NCI-H2029 (cell line): ENCODE results near the gene OR5K2.
A peak's percentile ranks its signal among the peaks of the same experiment; 100 is the strongest.

ENCODE experiments used
- DNase-seq: peaks from one replicate; lab custom pipeline; 2025; lab: John Stamatoyannopoulos, UW

Gene OR5K2

GRCh38 chr3:98522544-98523281 is 25.2 kb downstream of the OR5K2 start, which contains the start of gene CLDND1:
Gene CLDND1, minus strand, starts transcription at chr3:98522902. Its CDS starts 1,478 bp downstream, at chr3:98521424.
- DNase-seq, result peak; percentile 91

DNA sequence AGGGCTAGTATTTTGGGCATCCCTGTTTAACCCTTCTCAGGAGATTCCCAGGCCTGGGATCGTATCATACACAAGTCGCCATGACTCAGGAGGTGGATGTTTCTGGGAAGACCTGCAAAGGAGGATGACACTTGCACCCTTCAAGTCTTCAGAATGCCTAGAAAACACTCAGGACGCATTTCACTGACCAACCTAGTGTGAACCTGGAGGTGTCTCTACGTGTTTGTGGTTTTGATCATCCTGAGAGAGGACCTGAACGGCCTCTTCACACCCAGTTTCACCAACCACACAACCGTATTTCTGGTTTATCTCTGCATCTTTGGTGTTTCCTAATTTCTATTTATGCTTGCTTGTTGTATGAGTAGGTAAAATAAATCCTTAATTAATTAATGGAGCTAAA is 28.0 kb downstream of the OR5K2 start:
- no peak for DNase-seq

DNA sequence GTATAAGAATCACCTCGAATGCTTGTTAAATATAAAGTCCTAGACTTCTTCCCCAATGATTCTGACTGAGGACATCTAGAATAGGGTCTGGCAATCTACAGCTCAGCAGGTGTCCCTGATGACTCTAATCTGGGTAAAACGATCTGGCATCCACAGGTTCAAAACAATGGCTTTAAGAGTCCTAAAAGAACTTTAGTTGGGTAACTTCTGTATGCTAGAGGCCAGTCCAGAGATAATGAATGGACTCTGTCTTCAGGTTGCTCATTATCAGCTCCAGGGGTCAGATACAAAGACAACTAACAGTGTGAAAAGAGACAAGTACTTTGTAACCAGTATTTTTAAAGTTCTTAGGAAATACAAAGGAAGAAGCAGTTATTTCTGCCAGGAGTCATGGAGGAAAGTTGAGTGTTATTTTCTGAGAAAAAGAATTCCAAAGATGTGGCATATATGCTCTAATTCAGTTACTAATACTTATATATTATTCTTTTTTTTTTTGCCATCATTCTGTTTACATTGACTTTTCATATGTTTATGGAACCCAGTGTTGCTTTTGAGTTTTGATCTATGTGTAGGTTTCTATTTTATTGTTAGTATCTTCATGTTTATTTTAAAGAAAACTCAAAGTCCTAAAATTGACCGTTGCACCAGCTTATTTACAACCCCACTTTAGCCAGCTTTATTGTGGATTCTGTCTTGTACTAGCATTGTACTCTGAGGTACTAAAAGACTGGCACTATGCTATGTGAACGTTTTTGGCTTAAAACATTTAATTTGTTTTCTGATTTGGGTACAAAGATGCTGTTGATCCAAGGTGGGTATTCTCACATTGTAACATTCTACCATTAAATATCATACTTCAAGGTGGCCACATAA is 31.2 kb downstream of the OR5K2 start:
- no peak for DNase-seq

DNA sequence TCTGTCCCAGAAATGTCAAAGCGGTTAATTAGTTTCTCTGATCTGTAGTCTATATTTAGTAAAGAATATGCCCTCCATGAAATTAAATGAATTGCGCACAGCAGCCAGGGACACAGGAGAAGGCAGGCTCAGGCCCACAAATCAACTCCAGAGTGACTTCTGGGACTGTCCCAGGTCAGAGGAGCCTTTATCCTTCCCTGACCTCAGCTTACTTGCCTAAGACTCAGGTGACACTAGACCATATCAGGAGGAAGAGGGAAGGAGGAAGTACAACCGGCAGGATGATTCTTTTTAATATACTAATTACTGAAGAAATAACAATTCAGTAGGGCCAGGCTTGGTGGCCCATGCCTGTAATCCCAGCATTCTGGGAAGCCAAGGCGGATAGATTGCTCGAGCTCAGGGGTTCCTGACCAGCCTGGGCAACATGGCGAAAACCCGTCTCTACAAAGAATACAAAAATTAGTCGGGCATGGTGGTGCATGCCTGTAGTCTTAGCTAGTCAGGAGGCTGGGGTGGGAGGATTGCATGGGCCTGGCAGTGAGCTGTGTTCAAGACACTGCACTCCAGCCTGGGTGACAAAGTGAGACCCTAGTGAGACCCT is 32.5 kb downstream of the OR5K2 start:
- DNase-seq, result no peak

- no peak for DNase-seq
Measured at GRCh38 chr3:98530676-98531075, 33.2 kb downstream of the OR5K2 start.

GRCh38 chr3:98531622-98532274 is 34.3 kb downstream of the OR5K2 start, which contains the start of gene GPR15:
Gene GPR15, plus strand, starts transcription at chr3:98531978. Its CDS starts 56 bp downstream, at chr3:98532034.
- no peak for DNase-seq

DNA sequence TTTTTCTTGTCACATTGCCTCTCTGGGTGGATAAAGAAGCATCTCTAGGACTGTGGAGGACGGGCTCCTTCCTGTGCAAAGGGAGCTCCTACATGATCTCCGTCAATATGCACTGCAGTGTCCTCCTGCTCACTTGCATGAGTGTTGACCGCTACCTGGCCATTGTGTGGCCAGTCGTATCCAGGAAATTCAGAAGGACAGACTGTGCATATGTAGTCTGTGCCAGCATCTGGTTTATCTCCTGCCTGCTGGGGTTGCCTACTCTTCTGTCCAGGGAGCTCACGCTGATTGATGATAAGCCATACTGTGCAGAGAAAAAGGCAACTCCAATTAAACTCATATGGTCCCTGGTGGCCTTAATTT is 34.8 kb downstream of the OR5K2 start:
- no peak for DNase-seq

DNA sequence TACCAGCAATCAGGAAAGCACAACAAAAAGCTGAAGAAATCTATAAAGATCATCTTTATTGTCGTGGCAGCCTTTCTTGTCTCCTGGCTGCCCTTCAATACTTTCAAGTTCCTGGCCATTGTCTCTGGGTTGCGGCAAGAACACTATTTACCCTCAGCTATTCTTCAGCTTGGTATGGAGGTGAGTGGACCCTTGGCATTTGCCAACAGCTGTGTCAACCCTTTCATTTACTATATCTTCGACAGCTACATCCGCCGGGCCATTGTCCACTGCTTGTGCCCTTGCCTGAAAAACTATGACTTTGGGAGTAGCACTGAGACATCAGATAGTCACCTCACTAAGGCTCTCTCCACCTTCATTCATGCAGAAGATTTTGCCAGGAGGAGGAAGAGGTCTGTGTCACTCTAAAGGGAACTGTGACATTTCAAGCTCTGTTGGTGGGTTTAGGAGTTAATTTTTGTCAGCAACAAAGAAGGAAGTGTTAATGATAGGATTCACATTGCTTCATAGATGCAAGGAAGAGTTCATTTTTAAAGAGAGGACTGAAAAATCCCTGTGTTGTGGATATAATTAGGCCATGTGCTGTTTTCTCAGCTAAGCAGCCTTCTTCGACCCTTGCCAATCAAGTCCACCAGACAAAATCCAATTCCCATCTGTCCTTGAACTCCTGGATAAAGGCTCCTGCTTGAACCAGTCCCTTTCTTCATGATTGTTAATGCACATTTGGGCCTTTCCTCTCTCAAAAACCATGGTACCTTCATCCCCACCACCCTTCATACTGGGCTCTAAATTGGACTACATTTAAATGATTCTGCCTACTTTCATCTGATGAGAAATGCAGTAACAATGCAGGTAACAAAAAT is 35.5 kb downstream of the OR5K2 start:
- no peak for DNase-seq

DNA sequence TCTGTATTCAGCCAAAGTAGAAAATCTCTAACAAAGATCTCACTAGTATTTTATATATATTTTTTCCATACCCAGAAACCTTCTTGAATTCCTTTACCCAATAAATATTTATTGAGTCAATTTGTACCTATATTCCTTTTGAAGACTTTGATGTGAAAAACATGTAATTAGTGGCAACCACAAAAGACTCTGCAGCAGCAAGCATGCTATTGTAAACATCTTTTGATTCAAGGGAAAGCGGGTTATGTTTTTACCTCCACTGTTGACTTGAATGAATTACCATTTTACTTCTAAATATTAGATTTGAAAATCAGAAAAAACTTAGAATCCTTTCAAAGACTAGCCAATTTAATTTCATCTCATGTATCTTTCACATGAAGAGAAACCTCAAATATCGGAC is 36.7 kb downstream of the OR5K2 start:
- DNase-seq, result no peak

- DNase-seq, result no peak
Measured at GRCh38 chr3:98534734-98535133, 37.3 kb downstream of the OR5K2 start.

GRCh38 chr3:98536456-98537017 is 39.1 kb downstream of the OR5K2 start:
- no peak for DNase-seq

DNA sequence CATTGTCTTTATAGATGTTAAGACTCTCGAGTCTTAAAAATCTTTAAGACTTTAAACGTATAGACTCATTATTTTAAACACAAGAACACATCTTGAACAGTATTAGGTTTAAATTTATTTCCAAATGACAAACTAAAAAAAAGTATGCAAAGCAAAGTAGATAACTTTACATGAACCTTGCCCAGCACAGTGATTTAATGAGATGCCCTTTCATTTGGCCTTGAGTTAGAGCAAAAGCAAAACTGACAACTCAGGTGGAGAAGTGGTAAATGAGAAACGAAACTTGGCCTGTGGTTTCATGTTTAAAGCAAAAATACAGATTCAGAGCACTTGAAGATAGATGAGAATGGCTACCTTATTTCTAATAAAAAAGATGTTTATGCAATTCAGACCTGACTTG is 42.9 kb downstream of the OR5K2 start:
- no peak for DNase-seq

DNA sequence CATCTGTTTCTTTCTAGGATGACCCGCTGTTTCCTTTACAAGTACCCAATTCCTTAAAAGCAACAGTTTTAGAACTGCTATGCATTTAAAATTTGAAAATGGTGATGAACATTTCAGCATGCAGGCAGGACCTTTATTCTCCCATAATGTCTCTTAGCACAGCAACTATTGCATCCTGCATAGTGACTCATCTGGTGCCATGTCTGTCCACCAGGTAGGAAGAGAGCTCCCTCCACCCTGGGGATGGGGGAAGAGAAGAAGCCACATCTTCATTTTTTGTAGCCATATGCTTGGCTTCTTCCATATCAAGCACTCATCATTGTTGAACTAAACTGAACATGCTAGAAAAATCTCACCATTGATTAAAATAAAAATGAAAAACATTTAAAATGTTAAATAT is 44.2 kb downstream of the OR5K2 start:
- DNase-seq, result no peak

DNA sequence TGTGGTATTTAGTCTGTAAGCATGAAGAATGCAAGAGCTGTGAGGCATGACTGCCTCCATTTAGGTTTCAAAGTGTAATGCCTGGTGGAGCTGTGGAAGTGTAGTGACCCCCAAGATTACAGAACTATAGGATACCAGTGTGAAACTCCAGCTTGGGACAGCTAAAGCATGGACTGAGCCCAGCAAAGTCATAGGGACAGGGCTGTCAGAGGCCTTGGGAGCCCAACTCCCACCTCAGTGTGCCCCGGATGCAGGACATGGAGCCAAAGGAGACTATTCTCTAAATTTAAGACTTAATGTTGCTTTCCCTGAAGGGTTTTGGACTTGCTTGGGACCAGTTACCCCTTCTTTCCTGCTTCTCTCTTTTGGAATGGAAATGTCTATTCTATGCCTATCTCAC is 45.1 kb downstream of the OR5K2 start:
- no peak for DNase-seq

DNA sequence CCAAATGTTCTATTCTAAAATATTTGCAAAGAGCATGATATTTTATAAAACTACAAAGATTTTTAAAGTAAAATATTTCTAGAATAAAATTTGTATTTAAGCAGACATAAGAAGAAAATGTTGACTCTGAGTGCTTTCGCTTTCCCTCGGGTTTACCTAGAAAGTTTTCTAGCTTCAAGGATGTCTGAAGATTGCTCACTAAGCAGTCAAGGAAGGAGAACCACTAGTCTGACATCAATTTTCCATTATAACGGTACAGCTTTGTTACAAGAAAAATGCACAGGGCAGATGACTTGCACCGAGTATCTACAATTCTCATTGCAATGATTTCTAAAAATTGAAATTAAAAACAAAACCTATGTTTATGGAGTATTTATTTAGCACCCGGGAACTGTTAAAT is 48.5 kb downstream of the OR5K2 start:
- no peak for DNase-seq
